Measurements from ENCODE around the gene PCNA. TPM values are rescaled to one million over a fixed set of nuclear protein-coding genes. Genes with fewer than 3 reads are reported as not detected.

Gene PCNA
- polyA plus RNA-seq, 2 of the 4 experiments (the other 2 are of a cell fraction): 445 to 450 TPM

DNA sequence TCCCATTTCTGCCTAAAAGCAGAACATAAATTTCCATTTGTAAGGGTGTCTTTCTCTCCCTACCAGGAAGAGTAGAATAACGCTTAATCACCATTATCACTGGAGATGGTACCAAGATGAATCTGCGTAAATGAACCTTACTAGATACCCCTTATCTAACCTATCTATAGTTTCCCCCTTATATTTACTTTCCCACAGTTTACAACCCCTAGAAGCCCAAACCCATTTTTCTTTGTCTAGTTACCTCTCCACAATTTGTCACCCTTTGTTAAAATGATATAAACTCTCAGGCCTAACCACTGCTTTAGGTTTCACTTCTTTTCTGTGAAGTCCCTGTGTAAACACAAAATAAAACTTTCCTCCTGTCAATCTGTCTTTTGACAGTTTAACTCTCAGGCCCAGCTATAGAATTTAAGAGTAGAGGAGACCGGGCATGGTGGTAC lies 45.5 kb downstream of the PCNA start:
- Histone ChIP-seq H3K4me2 (peak overlapping the region; percentile 64), H3K4me3 (no peak overlapping the region), H3K9me3 (no peaks in the 10 kb centered on the region), H3K27ac (peak overlapping the region; percentile 87), H3K4me1 (peaks cover 53% of the 10 kb centered on the region)
- 87% methylated on average over 3 of the region's 3 CpGs for WGBS (ENCODE audit: missing lambda C conversion rate)
- ATAC-seq: no peak
- ChIA-PET POLR2A (interaction anchor here (1.1 to 1.3 kb wide), 2 partner anchors 9 to 20 kb away, joined by 4 read pairs; no protein-coding TSS in a partner anchor), CTCF (interaction anchor here (0.6 to 4.0 kb wide), 6 partner anchors 12 to 73 kb away, joined by 3 to 21 read pairs (median 4); no protein-coding TSS in a partner anchor)
- no peak for DNase-seq (ENCODE audit: low read depth in 1 of 2, low spot score in 1 of 2)
- TF ChIP-seq EP300 (IDR thresholded peaks at IDR 0.05) (no peak), MAFK (IDR thresholded peaks at IDR 0.05; ENCODE audit: partially characterized antibody) (peak; percentile 41), CHD4 (IDR thresholded peaks at IDR 0.05; ENCODE audit: borderline replicate concordance) (no peak), ZSCAN20 (CRISPR knock-in tag; IDR thresholded peaks at IDR 0.05) (0 out of 2 replicates have a peak, but pooled peaks have one; percentile 17), CBX2 (IDR thresholded peaks at IDR 0.05; ENCODE audit: borderline replicate concordance, low read depth) (no peak), ESRRA (IDR thresholded peaks at IDR 0.05; ENCODE audit: borderline replicate concordance, low read length) (no peak)
- TF ChIP-seq, protein P1, sequence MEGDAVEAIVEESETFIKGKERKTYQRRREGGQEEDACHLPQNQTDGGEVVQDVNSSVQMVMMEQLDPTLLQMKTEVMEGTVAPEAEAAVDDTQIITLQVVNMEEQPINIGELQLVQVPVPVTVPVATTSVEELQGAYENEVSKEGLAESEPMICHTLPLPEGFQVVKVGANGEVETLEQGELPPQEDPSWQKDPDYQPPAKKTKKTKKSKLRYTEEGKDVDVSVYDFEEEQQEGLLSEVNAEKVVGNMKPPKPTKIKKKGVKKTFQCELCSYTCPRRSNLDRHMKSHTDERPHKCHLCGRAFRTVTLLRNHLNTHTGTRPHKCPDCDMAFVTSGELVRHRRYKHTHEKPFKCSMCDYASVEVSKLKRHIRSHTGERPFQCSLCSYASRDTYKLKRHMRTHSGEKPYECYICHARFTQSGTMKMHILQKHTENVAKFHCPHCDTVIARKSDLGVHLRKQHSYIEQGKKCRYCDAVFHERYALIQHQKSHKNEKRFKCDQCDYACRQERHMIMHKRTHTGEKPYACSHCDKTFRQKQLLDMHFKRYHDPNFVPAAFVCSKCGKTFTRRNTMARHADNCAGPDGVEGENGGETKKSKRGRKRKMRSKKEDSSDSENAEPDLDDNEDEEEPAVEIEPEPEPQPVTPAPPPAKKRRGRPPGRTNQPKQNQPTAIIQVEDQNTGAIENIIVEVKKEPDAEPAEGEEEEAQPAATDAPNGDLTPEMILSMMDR (IDR thresholded peaks at IDR 0.05): no peak
- TF ChIP-seq, protein P2, sequence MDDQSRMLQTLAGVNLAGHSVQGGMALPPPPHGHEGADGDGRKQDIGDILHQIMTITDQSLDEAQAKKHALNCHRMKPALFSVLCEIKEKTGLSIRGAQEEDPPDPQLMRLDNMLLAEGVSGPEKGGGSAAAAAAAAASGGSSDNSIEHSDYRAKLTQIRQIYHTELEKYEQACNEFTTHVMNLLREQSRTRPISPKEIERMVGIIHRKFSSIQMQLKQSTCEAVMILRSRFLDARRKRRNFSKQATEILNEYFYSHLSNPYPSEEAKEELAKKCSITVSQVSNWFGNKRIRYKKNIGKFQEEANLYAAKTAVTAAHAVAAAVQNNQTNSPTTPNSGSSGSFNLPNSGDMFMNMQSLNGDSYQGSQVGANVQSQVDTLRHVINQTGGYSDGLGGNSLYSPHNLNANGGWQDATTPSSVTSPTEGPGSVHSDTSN (IDR thresholded peaks at IDR 0.05): no peak
- peak; percentile 84 for FAIRE-seq

GRCh38 chr20:5073660-5074231 lies 46.0 kb downstream of the PCNA start:
- POLR2A ChIA-PET: interaction anchor here (1.1 to 1.5 kb wide), 6 partner anchors 8 to 65 kb away, joined by 3 to 9 read pairs (median 4); partner anchors contain the start of gene CDS2
- Histone ChIP-seq H3K4me3 (no peak overlapping the region), H3K4me1 (peaks cover 48% of the 10 kb centered on the region), H3K27ac (peak overlapping the region; percentile 87), H3K9me3 (no peaks in the 10 kb centered on the region), H3K4me2 (peak overlapping the region; percentile 64)
- CTCF ChIA-PET: interaction anchor here (0.6 to 4.0 kb wide), 5 partner anchors 11 to 118 kb away, joined by 3 to 21 read pairs (median 4); no protein-coding TSS in a partner anchor
- WGBS (ENCODE audit: missing lambda C conversion rate): 29% methylated on average over 4 of the region's 4 CpGs
- peak in 1 of 2 experiments; percentile 86 for DNase-seq (ENCODE audit: low read depth in 1 of 2, low spot score in 1 of 2)
- peak; percentile 52 for ATAC-seq
- peak; percentile 72 for FAIRE-seq
- TF ChIP-seq ESRRA (IDR thresholded peaks at IDR 0.05; ENCODE audit: borderline replicate concordance, low read length) (no peak), SMC3 (IDR thresholded peaks at IDR 0.05) (no peak), PHF8 (IDR thresholded peaks at IDR 0.05; ENCODE audit: borderline replicate concordance, low read depth) (no peak), MYC (IDR thresholded peaks at IDR 0.05; ENCODE audit: borderline replicate concordance, low read length) (no peak), ZSCAN20 (CRISPR knock-in tag; IDR thresholded peaks at IDR 0.05) (peak; percentile 12; the same call in 1 of the 2 replicates), RNF2 (IDR thresholded peaks at IDR 0.05; ENCODE audit: borderline replicate concordance, low read depth) (no peak), FOSL2 (IDR thresholded peaks at IDR 0.05) (no peak), FOSL2 (CRISPR knock-in tag; IDR thresholded peaks at IDR 0.05) (no peak), MAX (IDR thresholded peaks at IDR 0.05) (no peak), CHD2 (IDR thresholded peaks at IDR 0.05; ENCODE audit: low read length, partially characterized antibody) (no peak), EHF (CRISPR knock-in tag; IDR thresholded peaks at IDR 0.05) (peak; percentile 76; the same call in 1 of the 2 replicates), RAD21 (conservative IDR thresholded peaks at IDR 0.05 in 1 of 2, IDR thresholded peaks at IDR 0.05 in 1 of 2) (no peak), ZNF302 (CRISPR knock-in tag; IDR thresholded peaks at IDR 0.05) (no peak), TFCP2L1 (CRISPR knock-in tag; IDR thresholded peaks at IDR 0.05) (no peak), BCL3 (IDR thresholded peaks at IDR 0.05) (0 out of 3 replicates have a peak, but pooled peaks have one; percentile 4), CBX8 (IDR thresholded peaks at IDR 0.05) (no peak), EP300 (IDR thresholded peaks at IDR 0.05) (no peak), NR3C1 (IDR thresholded peaks at IDR 0.05) (no peak), POLR2A (IDR thresholded peaks at IDR 0.05; ENCODE audit: low read length) (no peak), HOXB13 (CRISPR knock-in tag; IDR thresholded peaks at IDR 0.05; ENCODE audit: low read depth) (peak; percentile 45; the same call in 1 of the 2 replicates), SREBF2 (IDR thresholded peaks at IDR 0.05) (no peak), USF2 (IDR thresholded peaks at IDR 0.05) (peak; percentile 46; the same call in 1 of the 2 replicates)
- TF ChIP-seq, protein P1 (IDR thresholded peaks at IDR 0.05): no peak
- TF ChIP-seq, protein P2 (IDR thresholded peaks at IDR 0.05): no peak

All from A549 (cell line).